Neural cell (in vitro differentiated cells): ENCODE results near the gene VPS35L. TPM values are rescaled to one million over a fixed set of nuclear protein-coding genes. Genes with fewer than 3 reads are reported as not detected.

Experiments used
- H2AFZ ChIP-seq: fragments of 200-600, 300-800 bp; sonication (generic), shearing (Covaris generic); 2 replicates; pipeline ENCODE4 v1.6.0; 2014; ENCODE audit warnings: low read depth, mild to moderate bottlenecking, antibody characterized with exemption, low read length, moderate library complexity
- H3F3A ChIP-seq: fragments of 200-600 bp; shearing (Covaris generic); 2 replicates; pipeline ENCODE4 v1.6.1; 2016; ENCODE audit warnings: mild to moderate bottlenecking, moderate library complexity, mixed read lengths, antibody characterized with exemption, low read length; ENCODE audit not compliant: insufficient read depth, poor library complexity, severe bottlenecking
- H3K27ac ChIP-seq: fragments of 200-600, 300-800 bp; sonication (generic), shearing (Covaris generic); 2 replicates; pipeline ENCODE4 v1.5.1; 2014; ENCODE audit warnings: mild to moderate bottlenecking, low read length, moderate library complexity
- H3K27me3 ChIP-seq: fragments of 300-800, 200-600 bp; sonication (generic), shearing (Covaris generic); 2 replicates; pipeline ENCODE4 v1.6.0; 2014; ENCODE audit warnings: mild to moderate bottlenecking, low read depth, low read length, moderate library complexity; ENCODE audit not compliant: insufficient read depth
- H3K36me3 ChIP-seq: fragments of 300-800, 200-600 bp; sonication (generic), shearing (Covaris generic); 2 replicates; pipeline ENCODE4 v1.5.1; 2014; ENCODE audit warnings: mild to moderate bottlenecking, antibody characterized with exemption, low read length, moderate library complexity; ENCODE audit not compliant: insufficient read depth
- H3K4me2 ChIP-seq: fragments of 300-800, 200-600 bp; sonication (generic), shearing (Covaris generic); 2 replicates; pipeline ENCODE4 v1.6.0; 2014; ENCODE audit warnings: mild to moderate bottlenecking, low read length
- H3K4me3 ChIP-seq: fragments of 300-800, 200-600 bp; sonication (generic), shearing (Covaris generic); 2 replicates; pipeline ENCODE4 v1.5.1; 2014; ENCODE audit warnings: mild to moderate bottlenecking, low read length, moderate library complexity
- H3K79me2 ChIP-seq: fragments of 200-600 bp; shearing (Covaris generic); replicated peaks from 2 replicates; pipeline ENCODE4 v1.6.0; 2014; ENCODE audit warnings: mild to moderate bottlenecking, low read length, moderate library complexity; ENCODE audit not compliant: insufficient read depth
- H3K9ac ChIP-seq: fragments of 300-800, 200-600 bp; sonication (generic), shearing (Covaris generic); 2 replicates; pipeline ENCODE4 v1.6.1; 2016; ENCODE audit warnings: mild to moderate bottlenecking, low read length, mixed read lengths
- H3K9me2 ChIP-seq: fragments of 200-600 bp; shearing (Covaris generic); 2 replicates; pipeline ENCODE4 v1.6.1; 2016; ENCODE audit warnings: mild to moderate bottlenecking, low read length, mixed read lengths; ENCODE audit not compliant: insufficient read depth
- H3K9me3 ChIP-seq: fragments of 200-600, 300-800 bp; sonication (generic), shearing (Covaris generic); 2 replicates; pipeline ENCODE4 v1.6.1; 2016; ENCODE audit warnings: mild to moderate bottlenecking, mixed run types, low read length, moderate library complexity, mixed read lengths
- H4K20me1 ChIP-seq: fragments of 200-600 bp; shearing (Covaris generic); 2 replicates; pipeline ENCODE4 v1.6.1; 2016; ENCODE audit warnings: mild to moderate bottlenecking, mixed run types; ENCODE audit not compliant: insufficient read depth
- CTCF ChIP-seq: fragments of 450-650 bp; IDR thresholded peaks from 2 replicates; pipeline ENCODE4 v1.5.1; 2014; ENCODE audit warnings: antibody characterized with exemption, mild to moderate bottlenecking, moderate library complexity; ENCODE audit not compliant: poor library complexity, severe bottlenecking
- EP300 ChIP-seq: fragments of 450-650 bp; conservative IDR thresholded peaks from 2 replicates; pipeline ENCODE4 v1.6.1; 2014; ENCODE audit warnings: antibody characterized with exemption, mild to moderate bottlenecking, moderate library complexity; ENCODE audit not compliant: poor library complexity, severe bottlenecking
- EZH2 ChIP-seq: fragments of 200-600, 300-800 bp; shearing (Covaris generic), sonication (generic); IDR thresholded peaks from 2 replicates; pipeline ENCODE4 v1.6.1; 2014; ENCODE audit warnings: antibody characterized with exemption, low read length, borderline replicate concordance, mild to moderate bottlenecking; ENCODE audit not compliant: insufficient read depth, poor library complexity, severe bottlenecking
- MXI1 ChIP-seq: fragments of 450-650 bp; conservative IDR thresholded peaks from 2 replicates; pipeline ENCODE4 v1.6.1; 2014; ENCODE audit warnings: antibody characterized with exemption, mild to moderate bottlenecking; ENCODE audit not compliant: poor library complexity, severe bottlenecking
- POLR2AphosphoS5 ChIP-seq: IDR thresholded peaks from 2 replicates; pipeline ENCODE4 v1.6.1; 2012
- RAD21 ChIP-seq: fragments of 450-650 bp; conservative IDR thresholded peaks from 2 replicates; pipeline ENCODE4 v1.6.1; 2014; ENCODE audit warnings: antibody characterized with exemption, mild to moderate bottlenecking, moderate library complexity
- REST ChIP-seq: IDR thresholded peaks from 2 replicates; pipeline ENCODE4 v1.6.1; 2012; ENCODE audit warnings: borderline replicate concordance
- SMC3 ChIP-seq: fragments of 450-650 bp; conservative IDR thresholded peaks from 2 replicates; pipeline ENCODE4 v1.6.1; 2014; ENCODE audit warnings: antibody characterized with exemption, mild to moderate bottlenecking, moderate library complexity; ENCODE audit not compliant: poor library complexity
- TAF1 ChIP-seq: IDR thresholded peaks from 2 replicates; pipeline ENCODE4 v1.6.1; 2012; ENCODE audit warnings: low read depth
- polyA plus RNA-seq: library from polyadenylated mRNA; depleted of rRNA; stranded (reverse); fragments of >200 nt; gene quantifications from 2 replicates; pipeline ENCODE4 v1.2.3, GENCODE V29; 2014

VPS35L gene
- polyA plus RNA-seq, 1 donor from 2014 or later: 29.8 TPM

- no peak overlapping the region for H3K9ac ChIP-seq
- no peaks in the 10 kb centered on the region for H3K9me2 ChIP-seq
- TF ChIP-seq MXI1 (no peak), TAF1 (no peak), EZH2 (no peak), POLR2AphosphoS5 (no peak)
- no peak overlapping the region for H3K4me2 ChIP-seq
- no peaks in the 10 kb centered on the region for H3F3A ChIP-seq
- H3K27me3 ChIP-seq: no peaks in the 10 kb centered on the region
- no peaks in the 10 kb centered on the region for H3K79me2 ChIP-seq
- no peak overlapping the region for H2AFZ ChIP-seq
- H3K9me3 ChIP-seq: no peaks in the 10 kb centered on the region
- no peaks in the 10 kb centered on the region for H3K36me3 ChIP-seq
- no peak overlapping the region for H3K4me3 ChIP-seq
- no peak overlapping the region for H3K27ac ChIP-seq
- no peaks in the 10 kb centered on the region for H4K20me1 ChIP-seq
These were observed 90.1 kb downstream of the VPS35L start for GRCh38 chr16:19645557-19645981.

GRCh38 chr16:19649980-19650379, 94.5 kb downstream of the VPS35L start:
- H3K79me2 ChIP-seq: no peaks in the 10 kb centered on the region
- no peak overlapping the region for H3K27ac ChIP-seq
- H3F3A ChIP-seq: no peaks in the 10 kb centered on the region
- no peak overlapping the region for H2AFZ ChIP-seq
- H3K27me3 ChIP-seq: no peaks in the 10 kb centered on the region
- no peak overlapping the region for H3K4me2 ChIP-seq
- no peak overlapping the region for H3K9ac ChIP-seq
- no peak overlapping the region for H3K4me3 ChIP-seq
- H3K36me3 ChIP-seq: no peaks in the 10 kb centered on the region
- H4K20me1 ChIP-seq: no peaks in the 10 kb centered on the region
- no peak for TF ChIP-seq MXI1
- no peak for TF ChIP-seq SMC3
- TF ChIP-seq REST: no peak
- TF ChIP-seq CTCF: no peak
- no peak for TF ChIP-seq RAD21
- no peak for TF ChIP-seq TAF1
- no peak for TF ChIP-seq EP300
- TF ChIP-seq EZH2: no peak
- no peak for TF ChIP-seq POLR2AphosphoS5
- no peaks in the 10 kb centered on the region for H3K9me2 ChIP-seq
- H3K9me3 ChIP-seq: no peaks in the 10 kb centered on the region

GRCh38 chr16:19654147-19654546, 98.6 kb downstream of the VPS35L start:
- Histone ChIP-seq H4K20me1 (no peaks in the 10 kb centered on the region), H2AFZ (no peak overlapping the region), H3K79me2 (no peaks in the 10 kb centered on the region), H3K27ac (no peak overlapping the region), H3F3A (no peaks in the 10 kb centered on the region), H3K9me3 (no peaks in the 10 kb centered on the region), H3K9me2 (no peaks in the 10 kb centered on the region), H3K27me3 (no peaks in the 10 kb centered on the region), H3K4me3 (no peak overlapping the region), H3K36me3 (peaks cover 6% of the 10 kb centered on the region), H3K9ac (no peak overlapping the region), H3K4me2 (no peak overlapping the region)
- TF ChIP-seq TAF1 (no peak), RAD21 (no peak), EZH2 (no peak)
